Measurements from ENCODE around the gene XCR1. TPM values are rescaled to one million over a fixed set of nuclear protein-coding genes. Genes with fewer than 3 reads are reported as not detected.

XCR1 gene
- total RNA-seq, 1 donor from 2014 or later: not detected

DNA sequence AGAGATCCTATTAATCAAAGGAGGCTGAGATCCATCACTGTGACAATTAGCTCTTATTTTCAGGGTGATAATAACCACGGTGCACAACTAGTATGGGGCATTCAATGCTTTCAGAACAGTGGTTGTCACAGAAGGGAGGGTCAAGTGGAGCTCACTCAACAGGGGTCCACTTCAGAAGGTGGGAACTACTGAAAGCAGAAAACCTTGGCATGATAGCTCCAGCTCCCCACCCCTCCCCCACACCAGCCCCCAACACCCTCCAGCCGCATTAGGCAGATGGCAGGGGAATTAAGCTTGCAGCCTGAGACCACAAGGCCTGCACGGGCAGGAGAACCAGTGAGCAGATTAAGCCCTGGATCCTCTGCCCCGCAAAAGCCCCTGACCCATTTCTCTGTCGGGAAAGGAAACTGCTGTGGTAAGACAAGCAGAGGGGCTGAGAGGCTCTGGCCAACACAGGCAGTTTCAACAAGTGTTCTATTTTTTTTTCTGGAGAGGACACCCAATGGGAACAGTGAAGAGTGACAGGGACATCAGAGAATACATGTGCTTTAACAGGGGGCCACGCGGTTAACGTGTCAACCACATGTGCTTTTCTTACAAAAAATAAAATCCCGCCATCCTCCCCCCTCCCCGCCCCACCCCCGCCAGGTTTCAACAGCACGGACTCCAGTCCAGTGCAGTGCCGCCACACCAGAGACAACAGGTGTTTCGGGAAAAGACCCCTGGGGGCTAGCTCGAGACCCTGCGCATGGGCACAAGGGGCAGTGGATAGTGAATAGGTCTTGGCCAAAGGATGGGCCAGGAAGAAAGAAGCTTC is 32.7 kb downstream of the XCR1 start:
- H3K27me3 Mint-ChIP-seq (ENCODE audit: low read depth): peaks cover 7% of the 10 kb centered on the region
- DNase-seq (ENCODE audit: low spot score): no peak
- no peaks in the 10 kb centered on the region for H3K36me3 Mint-ChIP-seq (ENCODE audit: low read depth)
- H3K9me3 Mint-ChIP-seq (ENCODE audit: low read depth): no peaks in the 10 kb centered on the region
- TF ChIP-seq, protein P1, sequence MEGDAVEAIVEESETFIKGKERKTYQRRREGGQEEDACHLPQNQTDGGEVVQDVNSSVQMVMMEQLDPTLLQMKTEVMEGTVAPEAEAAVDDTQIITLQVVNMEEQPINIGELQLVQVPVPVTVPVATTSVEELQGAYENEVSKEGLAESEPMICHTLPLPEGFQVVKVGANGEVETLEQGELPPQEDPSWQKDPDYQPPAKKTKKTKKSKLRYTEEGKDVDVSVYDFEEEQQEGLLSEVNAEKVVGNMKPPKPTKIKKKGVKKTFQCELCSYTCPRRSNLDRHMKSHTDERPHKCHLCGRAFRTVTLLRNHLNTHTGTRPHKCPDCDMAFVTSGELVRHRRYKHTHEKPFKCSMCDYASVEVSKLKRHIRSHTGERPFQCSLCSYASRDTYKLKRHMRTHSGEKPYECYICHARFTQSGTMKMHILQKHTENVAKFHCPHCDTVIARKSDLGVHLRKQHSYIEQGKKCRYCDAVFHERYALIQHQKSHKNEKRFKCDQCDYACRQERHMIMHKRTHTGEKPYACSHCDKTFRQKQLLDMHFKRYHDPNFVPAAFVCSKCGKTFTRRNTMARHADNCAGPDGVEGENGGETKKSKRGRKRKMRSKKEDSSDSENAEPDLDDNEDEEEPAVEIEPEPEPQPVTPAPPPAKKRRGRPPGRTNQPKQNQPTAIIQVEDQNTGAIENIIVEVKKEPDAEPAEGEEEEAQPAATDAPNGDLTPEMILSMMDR (IDR thresholded peaks at IDR 0.05): peak; percentile 6
- peak overlapping the region; percentile 81 for H3K4me3 Mint-ChIP-seq (ENCODE audit: unreplicated experiment)
- H3K4me1 Mint-ChIP-seq (ENCODE audit: low read depth): peaks cover 19% of the 10 kb centered on the region
- H3K27ac Mint-ChIP-seq (ENCODE audit: unreplicated experiment): no peak overlapping the region

DNA sequence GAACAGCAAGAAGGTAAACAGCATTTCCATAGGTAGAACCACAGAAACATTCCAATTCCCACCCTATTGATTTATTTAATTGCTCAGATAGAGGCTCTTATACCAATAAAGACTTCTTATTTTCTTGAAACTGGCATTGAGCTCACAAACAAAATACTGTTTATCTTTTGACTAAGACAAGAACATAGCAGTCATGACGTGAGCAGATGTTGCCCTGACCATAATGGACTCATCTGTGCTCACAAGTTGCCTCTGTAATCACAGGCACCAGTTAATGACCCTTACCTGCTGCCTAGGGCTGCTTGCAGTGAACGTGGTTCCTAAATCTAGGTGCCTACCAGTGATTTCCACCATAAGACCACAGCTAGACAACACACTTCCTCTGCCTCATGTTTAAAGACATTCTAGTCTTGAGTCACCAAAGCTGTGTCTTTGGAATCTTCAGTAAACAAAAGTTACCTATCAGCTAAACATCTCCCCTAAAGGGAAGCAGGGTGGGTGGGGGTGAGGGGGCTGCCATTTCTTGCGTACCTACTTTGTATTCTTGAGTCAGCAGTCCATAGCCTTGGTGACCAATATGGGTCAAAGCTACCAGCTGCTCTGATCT is 33.8 kb downstream of the XCR1 start:
- TF ChIP-seq, protein P1 (IDR thresholded peaks at IDR 0.05): no peak
- Mint-ChIP-seq H3K27ac (ENCODE audit: unreplicated experiment) (no peak overlapping the region), H3K27me3 (ENCODE audit: low read depth) (peaks cover 6% of the 10 kb centered on the region), H3K9me3 (ENCODE audit: low read depth) (no peaks in the 10 kb centered on the region), H3K4me1 (ENCODE audit: low read depth) (peaks cover 29% of the 10 kb centered on the region), H3K36me3 (ENCODE audit: low read depth) (no peaks in the 10 kb centered on the region), H3K4me3 (ENCODE audit: unreplicated experiment) (no peak overlapping the region)
- no peak for DNase-seq (ENCODE audit: low spot score)

DNA sequence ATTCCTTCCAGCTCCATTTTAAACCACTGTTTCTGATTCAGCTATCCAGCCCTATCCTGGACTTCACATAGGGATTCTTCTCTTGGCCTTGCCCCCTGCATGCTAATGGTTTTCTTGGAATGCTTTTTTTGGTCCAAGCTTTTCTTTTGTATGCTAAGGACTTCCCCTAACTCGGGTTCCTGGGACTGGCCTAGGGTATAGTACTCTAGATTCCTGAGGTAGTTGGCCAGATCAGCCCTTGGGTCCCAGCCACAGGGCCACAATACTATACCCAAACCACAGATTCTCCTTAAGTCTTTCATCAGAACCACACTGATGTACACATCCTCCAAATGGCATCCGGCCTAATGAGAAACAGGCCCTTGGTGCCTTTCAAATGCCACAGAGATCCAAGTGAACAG is 34.5 kb downstream of the XCR1 start:
- no peak overlapping the region for H3K27ac Mint-ChIP-seq (ENCODE audit: unreplicated experiment)
- TF ChIP-seq, protein P1 (IDR thresholded peaks at IDR 0.05): no peak
- no peak for DNase-seq (ENCODE audit: low spot score)
- no peak overlapping the region for H3K4me3 Mint-ChIP-seq (ENCODE audit: unreplicated experiment)
- peaks cover under 1% of the 10 kb centered on the region for H3K27me3 Mint-ChIP-seq (ENCODE audit: low read depth)
- H3K36me3 Mint-ChIP-seq (ENCODE audit: low read depth): no peaks in the 10 kb centered on the region
- peaks cover 36% of the 10 kb centered on the region for H3K4me1 Mint-ChIP-seq (ENCODE audit: low read depth)
- no peaks in the 10 kb centered on the region for H3K9me3 Mint-ChIP-seq (ENCODE audit: low read depth)

DNA sequence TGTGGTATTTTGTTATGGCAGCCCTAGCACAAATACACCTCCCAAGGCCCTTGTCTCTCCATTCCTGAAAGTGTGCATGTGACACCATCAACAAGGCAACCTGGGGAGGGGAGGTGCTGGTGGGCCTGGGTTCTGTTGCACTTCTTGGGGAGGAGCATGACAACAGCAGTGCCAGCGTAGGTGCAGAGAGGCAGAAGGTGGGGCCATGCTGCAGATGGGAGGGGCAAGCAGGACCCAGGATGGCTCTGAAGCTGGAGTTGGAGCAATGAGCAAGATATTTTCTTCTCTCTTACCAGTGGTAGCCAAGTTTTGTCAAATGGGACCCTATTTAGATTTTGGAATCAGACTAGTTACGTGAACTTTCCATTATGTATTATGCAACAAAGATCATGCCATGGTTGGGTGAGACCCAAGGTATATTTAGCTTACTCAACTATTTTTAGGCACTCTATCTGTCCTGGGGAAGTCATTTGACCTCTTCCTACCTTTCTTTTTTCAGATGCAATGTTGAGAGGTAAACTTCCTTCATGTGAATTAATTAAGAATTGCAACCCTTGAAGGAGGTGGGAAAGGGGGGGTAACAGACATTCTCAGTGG is 35.1 kb downstream of the XCR1 start:
- H3K4me3 Mint-ChIP-seq (ENCODE audit: unreplicated experiment): no peak overlapping the region
- H3K9me3 Mint-ChIP-seq (ENCODE audit: low read depth): no peaks in the 10 kb centered on the region
- no peaks in the 10 kb centered on the region for H3K27me3 Mint-ChIP-seq (ENCODE audit: low read depth)
- H3K4me1 Mint-ChIP-seq (ENCODE audit: low read depth): peaks cover 42% of the 10 kb centered on the region
- H3K27ac Mint-ChIP-seq (ENCODE audit: unreplicated experiment): no peak overlapping the region
- TF ChIP-seq, protein P1 (IDR thresholded peaks at IDR 0.05): no peak
- no peak for DNase-seq (ENCODE audit: low spot score)
- H3K36me3 Mint-ChIP-seq (ENCODE audit: low read depth): no peaks in the 10 kb centered on the region

DNA sequence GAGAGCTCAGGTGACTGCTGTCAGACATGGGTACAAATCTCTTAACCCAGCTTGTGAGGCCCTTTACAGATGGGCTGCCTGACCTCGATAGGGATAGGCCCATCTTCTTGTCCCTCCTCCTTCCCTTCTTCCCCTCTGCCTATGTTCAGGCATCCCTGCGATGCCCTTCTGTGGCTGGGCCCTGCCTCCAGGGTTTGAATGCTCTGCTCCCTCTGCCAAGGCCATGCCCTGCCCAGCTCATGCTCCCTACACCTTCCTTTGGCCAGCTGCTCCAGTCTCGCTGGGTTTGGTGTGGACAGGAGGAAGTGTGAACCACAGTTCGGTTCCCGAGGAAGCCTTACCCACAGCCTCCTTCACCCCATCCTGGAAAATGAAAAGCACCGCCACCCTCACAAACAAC is 35.9 kb downstream of the XCR1 start:
- Mint-ChIP-seq H3K9me3 (ENCODE audit: low read depth) (no peaks in the 10 kb centered on the region), H3K4me1 (ENCODE audit: low read depth) (peaks cover 50% of the 10 kb centered on the region), H3K27me3 (ENCODE audit: low read depth) (no peaks in the 10 kb centered on the region), H3K4me3 (ENCODE audit: unreplicated experiment) (no peak overlapping the region), H3K27ac (ENCODE audit: unreplicated experiment) (no peak overlapping the region), H3K36me3 (ENCODE audit: low read depth) (no peaks in the 10 kb centered on the region)
- TF ChIP-seq, protein P1 (IDR thresholded peaks at IDR 0.05): no peak
- no peak for DNase-seq (ENCODE audit: low spot score)

All from chondrocyte (in vitro differentiated cells).